Activated naive CD8-positive, alpha-beta T cell treated with anti-CD3 and anti-CD28 coated beads, Interleukin-2, amount 50 U/mL, for 24 hours (primary cell): Measurements from ENCODE around the gene SHROOM2.

Experiments
- ATAC-seq: fragments of 150-1000 bp; cut with Tn5 transposase; one replicate; pipeline ENCODE4 v1.10.0; 2021
- DNase-seq: peaks from one replicate; pipeline ENCODE4 v3.0.0; 2021
- H3K27ac Mint-ChIP-seq: one replicate; pipeline ENCODE4 v1.8.0; 2021; ENCODE audit warnings: mild to moderate bottlenecking, mixed read lengths
- H3K27me3 Mint-ChIP-seq: one replicate; pipeline ENCODE4 v1.8.0; 2021; ENCODE audit warnings: mixed read lengths
- H3K36me3 Mint-ChIP-seq: one replicate; pipeline ENCODE4 v1.8.0; 2021; ENCODE audit warnings: low read depth, mixed read lengths
- H3K4me1 Mint-ChIP-seq: one replicate; pipeline ENCODE4 v1.8.0; 2021; ENCODE audit warnings: mixed read lengths
- H3K4me3 Mint-ChIP-seq: one replicate; pipeline ENCODE4 v1.8.0; 2021; ENCODE audit warnings: mild to moderate bottlenecking, moderate library complexity, mixed read lengths
- H3K9me3 Mint-ChIP-seq: one replicate; pipeline ENCODE4 v1.8.0; 2021; ENCODE audit warnings: mixed read lengths

Gene SHROOM2

DNA sequence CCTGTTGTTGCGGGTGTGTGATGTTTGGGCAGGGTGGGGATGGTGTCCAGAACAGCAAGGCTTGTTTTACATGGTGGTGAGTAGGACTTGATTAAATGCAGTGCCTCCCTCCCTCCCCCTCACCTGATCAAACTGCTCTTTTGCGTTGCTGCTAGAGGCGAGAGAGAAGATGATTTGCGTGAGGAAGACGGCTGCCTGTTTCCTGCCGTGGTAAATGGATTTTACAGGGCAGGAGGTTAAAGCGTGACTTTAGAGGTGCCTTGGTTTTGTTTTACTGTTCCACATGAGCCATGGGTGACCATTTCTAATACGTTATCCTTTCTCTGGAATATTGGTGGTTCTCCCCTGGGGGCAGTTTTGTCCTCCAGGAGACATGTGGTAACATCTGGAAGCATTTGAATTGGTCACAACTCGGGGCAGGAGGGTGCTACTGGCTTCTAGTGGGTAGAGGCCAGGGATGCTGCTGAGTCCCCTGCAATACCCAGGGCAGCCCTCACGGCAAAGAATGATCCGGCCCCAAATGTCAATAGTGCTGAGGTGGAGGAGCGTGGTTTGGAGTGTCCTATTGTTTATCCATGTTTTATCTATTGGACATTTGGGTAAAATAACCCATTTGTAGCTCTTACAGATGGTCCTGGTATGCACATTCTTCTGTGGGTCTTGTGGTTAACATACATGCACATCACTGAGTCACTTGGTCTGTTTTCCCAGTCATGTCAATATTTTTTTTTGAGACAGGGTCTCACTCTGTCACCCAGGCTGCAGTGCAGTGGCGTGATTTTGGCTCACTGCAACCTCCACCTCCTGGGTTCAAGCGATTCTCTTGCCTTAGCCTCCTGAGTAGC lies 73.7 kb downstream of the SHROOM2 start:
- Mint-ChIP-seq H3K4me3 (no peak overlapping the region), H3K27me3 (peaks cover 18% of the 10 kb centered on the region), H3K27ac (no peak overlapping the region), H3K9me3 (no peaks in the 10 kb centered on the region), H3K4me1 (no peaks in the 10 kb centered on the region), H3K36me3 (no peaks in the 10 kb centered on the region)
- ATAC-seq (no peak), DNase-seq (no peak)

DNA sequence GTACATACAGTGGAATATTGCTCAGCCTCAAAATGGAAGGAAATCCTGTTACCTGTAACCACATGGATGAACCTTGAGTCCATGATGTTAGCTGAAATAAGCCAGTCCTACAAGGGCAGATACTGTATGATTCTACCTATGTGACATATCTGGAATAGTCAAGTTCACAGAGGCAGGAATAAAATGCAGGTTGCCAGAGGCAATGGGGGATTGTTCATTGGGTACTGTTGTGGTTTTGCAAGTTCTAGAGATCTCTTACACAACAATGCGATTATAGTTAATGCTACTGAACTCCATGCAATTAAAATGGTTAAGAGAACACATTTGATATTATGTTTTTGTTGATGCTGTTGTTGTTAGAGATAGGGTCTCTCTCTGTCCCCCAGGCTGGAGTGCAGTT lies 74.6 kb downstream of the SHROOM2 start:
- no peaks in the 10 kb centered on the region for H3K9me3 Mint-ChIP-seq
- H3K27me3 Mint-ChIP-seq: peaks cover 18% of the 10 kb centered on the region
- no peaks in the 10 kb centered on the region for H3K4me1 Mint-ChIP-seq
- no peak overlapping the region for H3K27ac Mint-ChIP-seq
- no peak for ATAC-seq
- no peak overlapping the region for H3K4me3 Mint-ChIP-seq
- DNase-seq: no peak
- H3K36me3 Mint-ChIP-seq: no peaks in the 10 kb centered on the region

GRCh38 chrX:9861711-9862110 lies 75.5 kb downstream of the SHROOM2 start:
- DNase-seq: no peak
- no peaks in the 10 kb centered on the region for H3K36me3 Mint-ChIP-seq
- H3K27me3 Mint-ChIP-seq: peaks cover 23% of the 10 kb centered on the region
- H3K9me3 Mint-ChIP-seq: no peaks in the 10 kb centered on the region
- H3K27ac Mint-ChIP-seq: no peak overlapping the region
- no peaks in the 10 kb centered on the region for H3K4me1 Mint-ChIP-seq
- no peak overlapping the region for H3K4me3 Mint-ChIP-seq
- no peak for ATAC-seq

- no peak for ATAC-seq
- Mint-ChIP-seq H3K36me3 (no peaks in the 10 kb centered on the region), H3K4me1 (no peaks in the 10 kb centered on the region), H3K27me3 (peaks cover 28% of the 10 kb centered on the region), H3K4me3 (no peak overlapping the region), H3K9me3 (no peaks in the 10 kb centered on the region), H3K27ac (no peak overlapping the region)
- no peak for DNase-seq
Observed at GRCh38 chrX:9862525-9862924, 76.3 kb downstream of the SHROOM2 start.

GRCh38 chrX:9862953-9863352 lies 76.7 kb downstream of the SHROOM2 start:
- no peak overlapping the region for H3K4me3 Mint-ChIP-seq
- no peaks in the 10 kb centered on the region for H3K36me3 Mint-ChIP-seq
- H3K9me3 Mint-ChIP-seq: no peaks in the 10 kb centered on the region
- H3K4me1 Mint-ChIP-seq: no peaks in the 10 kb centered on the region
- H3K27me3 Mint-ChIP-seq: peaks cover 32% of the 10 kb centered on the region
- no peak overlapping the region for H3K27ac Mint-ChIP-seq
- ATAC-seq (no peak), DNase-seq (no peak)

DNA sequence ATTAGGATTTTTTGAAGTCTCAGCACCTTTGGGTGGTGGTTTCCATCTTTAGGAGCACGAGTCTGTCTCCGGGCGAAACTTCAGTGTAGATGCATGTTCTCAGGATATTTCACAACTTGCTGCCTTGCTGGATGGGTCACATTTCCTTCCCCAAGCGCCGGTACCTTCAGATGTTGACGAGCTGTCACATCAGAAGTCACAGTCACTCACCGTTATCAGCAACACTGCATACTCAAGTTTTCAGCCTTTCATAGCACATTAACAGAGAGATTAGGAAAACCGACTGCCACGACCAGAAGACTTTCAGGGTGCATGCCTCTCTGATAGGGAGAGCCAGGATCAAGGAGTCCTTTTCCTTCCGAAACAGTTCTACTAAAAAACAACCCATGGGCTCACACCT lies 77.8 kb downstream of the SHROOM2 start:
- ATAC-seq (no peak), DNase-seq (no peak)
- Mint-ChIP-seq H3K4me1 (no peaks in the 10 kb centered on the region), H3K27ac (no peak overlapping the region), H3K9me3 (no peaks in the 10 kb centered on the region), H3K4me3 (no peak overlapping the region), H3K27me3 (peaks cover 33% of the 10 kb centered on the region), H3K36me3 (no peaks in the 10 kb centered on the region)

GRCh38 chrX:9865804-9866472 lies 79.7 kb downstream of the SHROOM2 start:
- ATAC-seq: no peak
- no peak overlapping the region for H3K27ac Mint-ChIP-seq
- DNase-seq: no peak
- H3K36me3 Mint-ChIP-seq: no peaks in the 10 kb centered on the region
- H3K9me3 Mint-ChIP-seq: no peaks in the 10 kb centered on the region
- no peak overlapping the region for H3K4me3 Mint-ChIP-seq
- H3K4me1 Mint-ChIP-seq: no peaks in the 10 kb centered on the region
- H3K27me3 Mint-ChIP-seq: peaks cover 24% of the 10 kb centered on the region

GRCh38 chrX:9866633-9867032 lies 80.4 kb downstream of the SHROOM2 start:
- Mint-ChIP-seq H3K4me3 (no peak overlapping the region), H3K36me3 (no peaks in the 10 kb centered on the region), H3K9me3 (no peaks in the 10 kb centered on the region), H3K4me1 (no peaks in the 10 kb centered on the region), H3K27me3 (peaks cover 24% of the 10 kb centered on the region), H3K27ac (no peak overlapping the region)
- DNase-seq (no peak), ATAC-seq (no peak)

DNA sequence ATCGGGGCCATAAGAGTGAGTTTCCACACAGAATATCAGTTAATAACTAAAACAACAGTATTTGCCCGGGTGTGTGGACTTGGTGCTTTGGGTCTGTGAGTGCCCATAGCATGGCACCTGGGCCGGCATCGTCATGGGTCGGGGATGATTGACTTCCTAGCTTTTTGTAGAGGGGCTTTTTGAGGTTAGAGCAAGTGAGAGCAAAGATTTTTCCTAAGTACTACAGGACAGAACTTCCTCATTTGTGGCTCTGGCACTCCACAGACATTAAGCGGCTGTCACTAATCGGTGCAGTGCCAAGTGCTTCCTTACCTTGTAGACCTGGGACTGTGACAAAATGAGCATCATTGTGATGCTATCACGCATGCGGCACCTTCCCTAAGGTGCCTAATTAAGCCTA lies 81.0 kb downstream of the SHROOM2 start:
- Mint-ChIP-seq H3K4me1 (no peaks in the 10 kb centered on the region), H3K36me3 (no peaks in the 10 kb centered on the region), H3K9me3 (no peaks in the 10 kb centered on the region), H3K27me3 (peaks cover 24% of the 10 kb centered on the region), H3K4me3 (no peak overlapping the region), H3K27ac (no peak overlapping the region)
- DNase-seq (no peak), ATAC-seq (no peak)

GRCh38 chrX:9867753-9868152 lies 81.5 kb downstream of the SHROOM2 start:
- DNase-seq: no peak
- Mint-ChIP-seq H3K27me3 (peaks cover 24% of the 10 kb centered on the region), H3K4me1 (no peaks in the 10 kb centered on the region), H3K4me3 (no peak overlapping the region), H3K27ac (no peak overlapping the region), H3K36me3 (no peaks in the 10 kb centered on the region), H3K9me3 (no peaks in the 10 kb centered on the region)
- ATAC-seq: no peak

DNA sequence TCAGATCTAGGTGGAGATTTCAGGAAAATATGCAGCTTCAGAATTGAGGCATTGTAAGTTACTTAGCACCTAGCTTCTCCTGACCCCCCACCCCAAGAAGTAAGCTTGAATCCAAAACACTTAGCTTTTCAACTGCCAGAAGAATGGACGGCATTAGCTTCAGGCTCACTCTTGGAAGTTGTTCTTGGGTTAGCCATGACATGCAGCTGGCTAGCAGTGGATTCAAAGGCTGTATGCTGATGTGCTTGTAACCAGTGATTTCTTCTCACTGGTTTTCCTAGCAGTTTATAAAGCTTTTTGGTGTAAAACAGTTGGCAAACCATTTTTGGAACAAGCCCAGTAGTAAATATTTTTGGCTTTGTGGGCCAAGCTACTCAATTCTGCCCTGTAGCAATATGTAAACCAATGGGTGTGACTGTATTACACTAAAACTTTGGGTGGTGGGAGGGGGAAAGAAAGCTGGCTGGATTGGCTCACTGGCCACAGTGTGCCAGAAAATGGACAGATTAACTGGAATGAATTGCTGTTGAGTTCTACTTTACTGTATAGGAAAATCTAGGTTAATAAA lies 85.6 kb downstream of the SHROOM2 start:
- H3K36me3 Mint-ChIP-seq: no peaks in the 10 kb centered on the region
- peaks cover 9% of the 10 kb centered on the region for H3K4me1 Mint-ChIP-seq
- peaks cover 23% of the 10 kb centered on the region for H3K27me3 Mint-ChIP-seq
- ATAC-seq (no peak), DNase-seq (no peak)
- no peaks in the 10 kb centered on the region for H3K9me3 Mint-ChIP-seq
- H3K27ac Mint-ChIP-seq: no peak overlapping the region
- H3K4me3 Mint-ChIP-seq: no peak overlapping the region

GRCh38 chrX:9873360-9873759 lies 87.1 kb downstream of the SHROOM2 start:
- peaks cover 14% of the 10 kb centered on the region for H3K27me3 Mint-ChIP-seq
- no peak overlapping the region for H3K27ac Mint-ChIP-seq
- no peaks in the 10 kb centered on the region for H3K9me3 Mint-ChIP-seq
- DNase-seq (no peak), ATAC-seq (no peak)
- H3K4me1 Mint-ChIP-seq: peaks cover 9% of the 10 kb centered on the region
- H3K4me3 Mint-ChIP-seq: no peak overlapping the region
- H3K36me3 Mint-ChIP-seq: no peaks in the 10 kb centered on the region

- peaks cover 14% of the 10 kb centered on the region for H3K27me3 Mint-ChIP-seq
- peaks cover 9% of the 10 kb centered on the region for H3K4me1 Mint-ChIP-seq
- no peaks in the 10 kb centered on the region for H3K36me3 Mint-ChIP-seq
- no peaks in the 10 kb centered on the region for H3K9me3 Mint-ChIP-seq
- DNase-seq (peak; percentile 24), ATAC-seq (peak; percentile 52)
- H3K27ac Mint-ChIP-seq: no peak overlapping the region
- no peak overlapping the region for H3K4me3 Mint-ChIP-seq
Observed at GRCh38 chrX:9873952-9874351, 87.7 kb downstream of the SHROOM2 start.

DNA sequence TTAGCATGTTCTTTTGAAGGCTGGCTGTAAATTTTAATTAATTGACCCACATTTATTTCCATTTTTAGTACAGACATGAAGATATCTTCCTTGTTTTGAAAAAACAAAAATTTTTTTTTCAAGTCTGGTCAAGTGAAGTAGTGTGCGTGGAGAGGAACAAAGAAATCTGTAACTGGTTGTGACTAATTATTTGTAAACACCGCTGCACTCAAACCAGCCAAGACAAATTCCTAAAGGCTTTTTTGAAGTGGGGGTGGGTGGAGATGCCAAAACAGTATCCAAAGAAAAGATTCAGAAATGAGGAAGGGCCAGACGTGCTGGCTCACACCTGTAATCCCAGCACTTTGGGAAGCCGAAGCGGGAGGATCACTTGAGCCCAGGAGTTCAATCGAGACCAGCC lies 88.3 kb downstream of the SHROOM2 start:
- Mint-ChIP-seq H3K9me3 (no peaks in the 10 kb centered on the region), H3K4me3 (no peak overlapping the region), H3K4me1 (peaks cover 9% of the 10 kb centered on the region), H3K27ac (no peak overlapping the region), H3K27me3 (peaks cover 14% of the 10 kb centered on the region), H3K36me3 (no peaks in the 10 kb centered on the region)
- ATAC-seq: no peak
- no peak for DNase-seq

- peaks cover 9% of the 10 kb centered on the region for H3K4me1 Mint-ChIP-seq
Observed at GRCh38 chrX:9875801-9876200, 89.6 kb downstream of the SHROOM2 start.

More at GRCh38 chrX:9875801-9876200, 89.6 kb downstream of the SHROOM2 start:
- DNase-seq (no peak), ATAC-seq (no peak)
- no peak overlapping the region for H3K4me3 Mint-ChIP-seq
- no peak overlapping the region for H3K27ac Mint-ChIP-seq
- peaks cover 14% of the 10 kb centered on the region for H3K27me3 Mint-ChIP-seq
- H3K9me3 Mint-ChIP-seq: no peaks in the 10 kb centered on the region
- H3K36me3 Mint-ChIP-seq: no peaks in the 10 kb centered on the region
